ENCODE measurements around the gene OR10C1. TPM values are rescaled to one million over a fixed set of nuclear protein-coding genes. Genes with fewer than 3 reads are reported as not detected.

Gene OR10C1, protein sequence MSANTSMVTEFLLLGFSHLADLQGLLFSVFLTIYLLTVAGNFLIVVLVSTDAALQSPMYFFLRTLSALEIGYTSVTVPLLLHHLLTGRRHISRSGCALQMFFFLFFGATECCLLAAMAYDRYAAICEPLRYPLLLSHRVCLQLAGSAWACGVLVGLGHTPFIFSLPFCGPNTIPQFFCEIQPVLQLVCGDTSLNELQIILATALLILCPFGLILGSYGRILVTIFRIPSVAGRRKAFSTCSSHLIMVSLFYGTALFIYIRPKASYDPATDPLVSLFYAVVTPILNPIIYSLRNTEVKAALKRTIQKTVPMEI
- total RNA-seq (2013; cell fraction: nucleolus; rRNA removed): not detected in 2 replicates
- total RNA-seq (2014; rRNA removed): not detected in 2 replicates
- not detected in 2 replicates for total RNA-seq (2014; rRNA removed; fragmentation: Illumina TruSeq; extraction: Trizol)
- total RNA-seq (2021): not detected in 2 replicates
- polyA plus RNA-seq (2011; ENCODE audit: low read depth): not detected
- polyA plus RNA-seq (2011; rRNA removed): not detected in 2 replicates
- not detected in 2 replicates for polyA plus RNA-seq (2011; cell fraction: cytosol; rRNA removed)
- not detected in 2 replicates for polyA plus RNA-seq (2011; cell fraction: nucleus; rRNA removed)
- polyA plus RNA-seq (2012): not detected in 2 replicates
- not detected in 2 replicates for polyA plus RNA-seq (2014; fragmentation: Illumina TruSeq; extraction: Trizol)
- polyA plus RNA-seq (2014; fragmentation: Nextera tagmentation; extraction: Ambion mirVana): not detected
- not detected in 2 replicates for polyA plus RNA-seq (2014; rRNA removed)
- polyA plus RNA-seq (2016; fragmentation: Nextera tagmentation; extraction: Ambion mirVana): not detected
- polyA minus RNA-seq (2011; rRNA and poly(A)+ RNA removed): not detected in 2 replicates
- polyA minus RNA-seq (2011; cell fraction: cytosol; rRNA and poly(A)+ RNA removed): not detected in 2 replicates
- not detected in 2 replicates for polyA minus RNA-seq (2011; cell fraction: nucleus; rRNA and poly(A)+ RNA removed)
- Bru-seq, nascent RNA: not detected
- BruChase-seq, experiment 1, labeled RNA remaining after a 6-hour chase: not detected
- not detected for BruChase-seq, experiment 2, labeled RNA remaining after a 2-hour chase
- long read RNA-seq, experiment 1: 0 reads
- long read RNA-seq, experiment 2: 0 reads

DNA sequence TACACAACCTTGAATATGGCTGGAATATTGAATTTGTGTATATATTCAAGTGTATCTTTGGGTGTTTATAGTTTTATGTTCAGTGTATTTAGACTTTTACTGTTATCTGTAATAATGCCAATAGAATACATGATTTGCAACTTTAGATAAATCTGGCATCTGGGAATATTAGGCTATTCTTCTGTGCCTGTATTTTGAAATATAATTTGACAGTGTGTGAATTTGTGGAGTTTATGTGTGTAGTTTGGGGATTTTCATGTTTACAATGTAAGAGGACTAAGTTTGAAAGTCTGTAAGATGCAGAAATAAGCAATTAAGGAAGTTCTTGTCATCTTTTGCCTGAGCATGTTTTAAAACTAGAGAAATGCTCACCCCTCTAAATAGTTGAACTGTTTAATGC lies at the start of gene OR10C1:
OR10C1 (plus strand) TSS at position 301 of the 400 bp plus-strand sequence. CDS start 710 bp downstream, outside the sequence.
- no TSS peak for BruUV-seq (replicated peaks)
- no peaks in the 10 kb centered on the region for H3K36me3 ChIP-seq (ENCODE audit: control insufficient read depth in 2 of 2, insufficient read depth in 2 of 2, low read length in 1 of 2)
- ChIA-PET SMC1A (ENCODE audit: uncharacterized antibody, unreplicated experiment) (no interaction called here), RAD21 (ENCODE audit: unreplicated experiment) (no interaction called here), CTCF (no interaction called here), POLR2A (no interaction called here)
- no peak within 1 kb of the TSS for H2AFZ ChIP-seq (ENCODE audit: control insufficient read depth, low read depth, low read length)
- no peak within 1 kb of the TSS for H3K4me2 ChIP-seq (ENCODE audit: control insufficient read depth, insufficient read depth)
- no peaks in the 10 kb centered on the region for H3K9me3 ChIP-seq (replicated peaks; ENCODE audit: control insufficient read depth, insufficient read depth, low read length)
- no peaks in the 10 kb centered on the region for H3K4me1 ChIP-seq (ENCODE audit: control insufficient read depth, insufficient read depth, low read length)
- no peak for ATAC-seq
- no peak for FAIRE-seq
- DNase-seq (ENCODE audit: low read depth, low spot score): no peak
- no peaks in the 10 kb centered on the region for H3K27me3 ChIP-seq (replicated peaks in 1 of 2; ENCODE audit: control insufficient read depth in 2 of 2, insufficient read depth in 2 of 2, low read length in 1 of 2)
- no peak within 1 kb of the TSS for H3K27ac ChIP-seq (ENCODE audit: control insufficient read depth, insufficient read depth)
- H3K9ac ChIP-seq (ENCODE audit: control insufficient read depth, insufficient read depth, low read length): no peak within 1 kb of the TSS
- no peak within 1 kb of the TSS for H3K4me3 ChIP-seq
- no peaks in the 10 kb centered on the region for H3K79me2 ChIP-seq (ENCODE audit: control insufficient read depth, insufficient read depth, low read length)
- no peaks in the 10 kb centered on the region for H4K20me1 ChIP-seq (ENCODE audit: control insufficient read depth, insufficient read depth)
- in situ Hi-C loops (cut with MboI) (no loop called here), intact Hi-C loops (cut with micrococcal nuclease; ENCODE audit: unreplicated experiment) (no loop called here)
- TF ChIP-seq, protein P1, sequence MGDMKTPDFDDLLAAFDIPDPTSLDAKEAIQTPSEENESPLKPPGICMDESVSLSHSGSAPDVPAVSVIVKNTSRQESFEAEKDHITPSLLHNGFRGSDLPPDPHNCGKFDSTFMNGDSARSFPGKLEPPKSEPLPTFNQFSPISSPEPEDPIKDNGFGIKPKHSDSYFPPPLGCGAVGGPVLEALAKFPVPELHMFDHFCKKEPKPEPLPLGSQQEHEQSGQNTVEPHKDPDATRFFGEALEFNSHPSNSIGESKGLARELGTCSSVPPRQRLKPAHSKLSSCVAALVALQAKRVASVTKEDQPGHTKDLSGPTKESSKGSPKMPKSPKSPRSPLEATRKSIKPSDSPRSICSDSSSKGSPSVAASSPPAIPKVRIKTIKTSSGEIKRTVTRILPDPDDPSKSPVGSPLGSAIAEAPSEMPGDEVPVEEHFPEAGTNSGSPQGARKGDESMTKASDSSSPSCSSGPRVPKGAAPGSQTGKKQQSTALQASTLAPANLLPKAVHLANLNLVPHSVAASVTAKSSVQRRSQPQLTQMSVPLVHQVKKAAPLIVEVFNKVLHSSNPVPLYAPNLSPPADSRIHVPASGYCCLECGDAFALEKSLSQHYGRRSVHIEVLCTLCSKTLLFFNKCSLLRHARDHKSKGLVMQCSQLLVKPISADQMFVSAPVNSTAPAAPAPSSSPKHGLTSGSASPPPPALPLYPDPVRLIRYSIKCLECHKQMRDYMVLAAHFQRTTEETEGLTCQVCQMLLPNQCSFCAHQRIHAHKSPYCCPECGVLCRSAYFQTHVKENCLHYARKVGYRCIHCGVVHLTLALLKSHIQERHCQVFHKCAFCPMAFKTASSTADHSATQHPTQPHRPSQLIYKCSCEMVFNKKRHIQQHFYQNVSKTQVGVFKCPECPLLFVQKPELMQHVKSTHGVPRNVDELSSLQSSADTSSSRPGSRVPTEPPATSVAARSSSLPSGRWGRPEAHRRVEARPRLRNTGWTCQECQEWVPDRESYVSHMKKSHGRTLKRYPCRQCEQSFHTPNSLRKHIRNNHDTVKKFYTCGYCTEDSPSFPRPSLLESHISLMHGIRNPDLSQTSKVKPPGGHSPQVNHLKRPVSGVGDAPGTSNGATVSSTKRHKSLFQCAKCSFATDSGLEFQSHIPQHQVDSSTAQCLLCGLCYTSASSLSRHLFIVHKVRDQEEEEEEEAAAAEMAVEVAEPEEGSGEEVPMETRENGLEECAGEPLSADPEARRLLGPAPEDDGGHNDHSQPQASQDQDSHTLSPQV (IDR thresholded peaks at IDR 0.05): no peak
- TF ChIP-seq CHD2 (IDR thresholded peaks at IDR 0.05; ENCODE audit: borderline replicate concordance, low read depth, low read length): no peak
- no peak for TF ChIP-seq RELA (IDR thresholded peaks at IDR 0.05; ENCODE audit: borderline replicate concordance, partially characterized antibody)
- no peak for TF ChIP-seq SMAD1 (IDR thresholded peaks at IDR 0.05; ENCODE audit: low read depth, partially characterized antibody)
- TF ChIP-seq NFYA (IDR thresholded peaks at IDR 0.05; ENCODE audit: borderline replicate concordance, low read depth, low read length): no peak
- TF ChIP-seq EGR1 (IDR thresholded peaks at IDR 0.05; ENCODE audit: borderline replicate concordance in 1 of 2, low read depth in 2 of 2, low read length in 2 of 2): no peak
- no peak for TF ChIP-seq BRCA1 (IDR thresholded peaks at IDR 0.05; ENCODE audit: low read depth, low read length)
- TF ChIP-seq, protein P2, sequence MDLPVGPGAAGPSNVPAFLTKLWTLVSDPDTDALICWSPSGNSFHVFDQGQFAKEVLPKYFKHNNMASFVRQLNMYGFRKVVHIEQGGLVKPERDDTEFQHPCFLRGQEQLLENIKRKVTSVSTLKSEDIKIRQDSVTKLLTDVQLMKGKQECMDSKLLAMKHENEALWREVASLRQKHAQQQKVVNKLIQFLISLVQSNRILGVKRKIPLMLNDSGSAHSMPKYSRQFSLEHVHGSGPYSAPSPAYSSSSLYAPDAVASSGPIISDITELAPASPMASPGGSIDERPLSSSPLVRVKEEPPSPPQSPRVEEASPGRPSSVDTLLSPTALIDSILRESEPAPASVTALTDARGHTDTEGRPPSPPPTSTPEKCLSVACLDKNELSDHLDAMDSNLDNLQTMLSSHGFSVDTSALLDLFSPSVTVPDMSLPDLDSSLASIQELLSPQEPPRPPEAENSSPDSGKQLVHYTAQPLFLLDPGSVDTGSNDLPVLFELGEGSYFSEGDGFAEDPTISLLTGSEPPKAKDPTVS (IDR thresholded peaks at IDR 0.05; ENCODE audit: low read depth, low read length): no peak
- no peak for TF ChIP-seq HDAC6 (IDR thresholded peaks at IDR 0.05; ENCODE audit: unreplicated experiment)
- TF ChIP-seq WRNIP1 (IDR thresholded peaks at IDR 0.05; ENCODE audit: borderline replicate concordance, low read depth, low read length): no peak
- TF ChIP-seq, protein P3, sequence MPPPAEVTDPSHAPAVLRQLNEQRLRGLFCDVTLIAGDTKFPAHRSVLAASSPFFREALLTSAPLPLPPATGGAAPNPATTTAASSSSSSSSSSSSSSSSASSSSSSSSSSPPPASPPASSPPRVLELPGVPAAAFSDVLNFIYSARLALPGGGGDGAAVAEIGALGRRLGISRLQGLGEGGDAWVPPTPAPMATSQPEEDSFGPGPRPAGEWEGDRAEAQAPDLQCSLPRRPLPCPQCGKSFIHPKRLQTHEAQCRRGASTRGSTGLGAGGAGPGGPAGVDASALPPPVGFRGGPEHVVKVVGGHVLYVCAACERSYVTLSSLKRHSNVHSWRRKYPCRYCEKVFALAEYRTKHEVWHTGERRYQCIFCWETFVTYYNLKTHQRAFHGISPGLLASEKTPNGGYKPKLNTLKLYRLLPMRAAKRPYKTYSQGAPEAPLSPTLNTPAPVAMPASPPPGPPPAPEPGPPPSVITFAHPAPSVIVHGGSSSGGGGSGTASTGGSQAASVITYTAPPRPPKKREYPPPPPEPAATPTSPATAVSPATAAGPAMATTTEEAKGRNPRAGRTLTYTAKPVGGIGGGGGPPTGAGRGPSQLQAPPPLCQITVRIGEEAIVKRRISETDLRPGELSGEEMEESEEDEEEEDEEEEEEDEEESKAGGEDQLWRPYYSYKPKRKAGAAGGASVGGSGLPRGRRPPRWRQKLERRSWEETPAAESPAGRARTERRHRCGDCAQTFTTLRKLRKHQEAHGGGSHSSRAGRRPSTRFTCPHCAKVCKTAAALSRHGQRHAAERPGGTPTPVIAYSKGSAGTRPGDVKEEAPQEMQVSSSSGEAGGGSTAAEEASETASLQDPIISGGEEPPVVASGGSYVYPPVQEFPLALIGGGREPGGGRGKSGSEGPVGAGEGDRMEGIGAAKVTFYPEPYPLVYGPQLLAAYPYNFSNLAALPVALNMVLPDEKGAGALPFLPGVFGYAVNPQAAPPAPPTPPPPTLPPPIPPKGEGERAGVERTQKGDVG (CRISPR knock-in tag; IDR thresholded peaks at IDR 0.05): no peak
